ENCODE measurements around the gene SCFD2. TPM values are rescaled to one million over a fixed set of nuclear protein-coding genes. Genes with fewer than 3 reads are reported as not detected.

Gene SCFD2
- polyA plus RNA-seq, 1 of the 3 experiments (the other 2 are of a cell fraction) = 14.1 TPM

DNA sequence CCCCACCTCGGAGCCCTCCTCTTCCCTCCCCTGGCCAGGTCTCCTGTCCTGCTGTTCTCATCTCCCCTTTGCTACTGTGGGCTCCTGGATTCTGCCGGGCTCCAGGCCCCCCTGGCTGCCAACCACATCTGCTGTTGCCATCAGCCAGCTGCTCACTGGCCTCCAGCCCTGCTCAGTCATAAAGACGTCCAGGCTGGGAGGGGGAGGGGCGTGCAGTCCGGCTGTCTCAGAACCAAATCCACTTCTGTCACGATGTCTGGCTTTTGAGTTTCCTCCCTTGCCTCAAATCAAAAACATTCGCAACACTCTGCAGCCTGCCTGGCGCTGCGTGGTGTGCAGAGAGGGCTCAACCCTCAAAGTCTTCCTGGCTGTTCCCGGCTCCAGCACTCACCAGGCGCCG lies 496.7 kb downstream of the SCFD2 start (continued):
- TF ChIP-seq, protein P1, sequence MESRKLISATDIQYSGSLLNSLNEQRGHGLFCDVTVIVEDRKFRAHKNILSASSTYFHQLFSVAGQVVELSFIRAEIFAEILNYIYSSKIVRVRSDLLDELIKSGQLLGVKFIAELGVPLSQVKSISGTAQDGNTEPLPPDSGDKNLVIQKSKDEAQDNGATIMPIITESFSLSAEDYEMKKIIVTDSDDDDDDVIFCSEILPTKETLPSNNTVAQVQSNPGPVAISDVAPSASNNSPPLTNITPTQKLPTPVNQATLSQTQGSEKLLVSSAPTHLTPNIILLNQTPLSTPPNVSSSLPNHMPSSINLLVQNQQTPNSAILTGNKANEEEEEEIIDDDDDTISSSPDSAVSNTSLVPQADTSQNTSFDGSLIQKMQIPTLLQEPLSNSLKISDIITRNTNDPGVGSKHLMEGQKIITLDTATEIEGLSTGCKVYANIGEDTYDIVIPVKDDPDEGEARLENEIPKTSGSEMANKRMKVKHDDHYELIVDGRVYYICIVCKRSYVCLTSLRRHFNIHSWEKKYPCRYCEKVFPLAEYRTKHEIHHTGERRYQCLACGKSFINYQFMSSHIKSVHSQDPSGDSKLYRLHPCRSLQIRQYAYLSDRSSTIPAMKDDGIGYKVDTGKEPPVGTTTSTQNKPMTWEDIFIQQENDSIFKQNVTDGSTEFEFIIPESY (IDR thresholded peaks at IDR 0.05; ENCODE audit: borderline replicate concordance, low read depth) = no peak
- TF ChIP-seq GATA2 (CRISPR knock-in tag; IDR thresholded peaks at IDR 0.05) = peak; percentile 98
- no peak for TF ChIP-seq TAF1 (IDR thresholded peaks at IDR 0.05; ENCODE audit: borderline replicate concordance, low read depth, low read length)
- TF ChIP-seq, protein P2, sequence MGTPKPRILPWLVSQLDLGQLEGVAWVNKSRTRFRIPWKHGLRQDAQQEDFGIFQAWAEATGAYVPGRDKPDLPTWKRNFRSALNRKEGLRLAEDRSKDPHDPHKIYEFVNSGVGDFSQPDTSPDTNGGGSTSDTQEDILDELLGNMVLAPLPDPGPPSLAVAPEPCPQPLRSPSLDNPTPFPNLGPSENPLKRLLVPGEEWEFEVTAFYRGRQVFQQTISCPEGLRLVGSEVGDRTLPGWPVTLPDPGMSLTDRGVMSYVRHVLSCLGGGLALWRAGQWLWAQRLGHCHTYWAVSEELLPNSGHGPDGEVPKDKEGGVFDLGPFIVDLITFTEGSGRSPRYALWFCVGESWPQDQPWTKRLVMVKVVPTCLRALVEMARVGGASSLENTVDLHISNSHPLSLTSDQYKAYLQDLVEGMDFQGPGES (IDR thresholded peaks at IDR 0.05; ENCODE audit: low read depth, low read length) = no peak
- TF ChIP-seq FOXJ3 (CRISPR knock-in tag; IDR thresholded peaks at IDR 0.05) = peak; percentile 96
- TF ChIP-seq, protein P3, sequence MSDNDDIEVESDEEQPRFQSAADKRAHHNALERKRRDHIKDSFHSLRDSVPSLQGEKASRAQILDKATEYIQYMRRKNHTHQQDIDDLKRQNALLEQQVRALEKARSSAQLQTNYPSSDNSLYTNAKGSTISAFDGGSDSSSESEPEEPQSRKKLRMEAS (IDR thresholded peaks at IDR 0.05; ENCODE audit: low read depth) = no peak

DNA sequence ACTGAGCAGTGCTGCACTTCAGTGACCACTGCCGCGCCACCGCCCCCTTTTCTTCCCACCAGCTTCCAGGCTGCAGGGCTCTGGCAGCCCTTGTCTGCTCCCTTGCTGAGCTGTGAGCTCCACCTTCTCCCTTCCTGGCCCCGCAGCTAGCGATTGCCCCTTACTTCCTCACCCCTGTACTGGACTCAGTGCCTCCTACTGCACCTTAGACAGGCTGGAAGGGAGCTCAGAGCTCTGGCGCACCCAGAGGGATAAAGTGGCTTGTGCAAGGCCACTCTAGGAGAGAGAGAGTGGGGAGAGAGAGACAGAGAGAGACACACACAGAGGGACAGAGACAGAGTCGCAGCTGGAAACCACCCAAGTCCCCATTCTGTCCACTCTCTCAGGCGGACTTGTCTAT lies 497.7 kb downstream of the SCFD2 start:
- TF ChIP-seq CHD2 (IDR thresholded peaks at IDR 0.05; ENCODE audit: low read length, partially characterized antibody) (peak; percentile 31), RCOR1 (IDR thresholded peaks at IDR 0.05; ENCODE audit: low read length) (0 out of 2 replicates have a peak, but pooled peaks have one; percentile 10), NFIC (IDR thresholded peaks at IDR 0.05; ENCODE audit: borderline replicate concordance) (no peak), SMC3 (IDR thresholded peaks at IDR 0.05; ENCODE audit: low read depth, low read length) (peak; percentile 19; the same call in 1 of the 2 replicates), MXI1 (IDR thresholded peaks at IDR 0.05; ENCODE audit: low read depth, low read length) (0 out of 2 replicates have a peak, but pooled peaks have one; percentile 26), RAD21 (IDR thresholded peaks at IDR 0.05; ENCODE audit: low read length) (peak; percentile 41)
- H3K4me2 ChIP-seq = no peak overlapping the region
- H3K27me3 ChIP-seq (ENCODE audit: insufficient read depth) = no peaks in the 10 kb centered on the region
- no peaks in the 10 kb centered on the region for H3K9me2 ChIP-seq
- peaks cover 0 to 17% of the 10 kb centered on the region in 2 experiments for H3K36me3 ChIP-seq (replicated peaks in 1 of 2; ENCODE audit: control insufficient read depth in 1 of 2, insufficient read depth in 2 of 2, low read length in 1 of 2)
- H3K9ac ChIP-seq = no peak overlapping the region
- H3K4me3 ChIP-seq (ENCODE audit: low read depth in 2 of 2, low read length in 1 of 2) = no peak overlapping the region
- H3F3A ChIP-seq (replicated peaks; ENCODE audit: insufficient read depth) = peaks cover 9% of the 10 kb centered on the region
- H3K27ac ChIP-seq (ENCODE audit: low read depth in 2 of 2, low read length in 1 of 2) = peak overlapping the region; percentile 25 to 100; a peak in 3 of 4 replicates
- no peak overlapping the region for H2AFZ ChIP-seq (ENCODE audit: low read depth)
- 51% methylated on average over 8 of the region's 8 CpGs for WGBS (ENCODE audit: low lambda C conversion rate)
- no peaks in the 10 kb centered on the region for H3K79me2 ChIP-seq (ENCODE audit: insufficient read depth)
- H3K9me3 ChIP-seq = no peaks in the 10 kb centered on the region
- H4K20me1 ChIP-seq (ENCODE audit: insufficient read depth) = no peaks in the 10 kb centered on the region
- peak; percentile 60 for DNase-seq
- peaks cover 0 to 67% of the 10 kb centered on the region in 2 experiments; a peak in 3 of 4 replicates for H3K4me1 ChIP-seq (ENCODE audit: control insufficient read depth in 1 of 2, insufficient read depth in 2 of 2, low read depth in 1 of 2, low read length in 1 of 2)
- ChIA-PET CTCF (interaction anchor here (0.7 to 5.1 kb wide), 13 partner anchors 14 to 1366 kb away, joined by 3 to 55 read pairs (median 4); no protein-coding TSS in a partner anchor), POLR2A (interaction anchor here (1.0 to 3.8 kb wide), 6 partner anchors 86 to 623 kb away, joined by 3 to 28 read pairs (median 4); no protein-coding TSS in a partner anchor)
